Measurements from ENCODE around the gene GRN. TPM values are rescaled to one million over a fixed set of nuclear protein-coding genes. Genes with fewer than 3 reads are reported as not detected.

GRN gene
- total and polyA plus RNA-seq, 7 experiments from 2014 or later = 49.5 to 374 (median 52.2) TPM

DNA sequence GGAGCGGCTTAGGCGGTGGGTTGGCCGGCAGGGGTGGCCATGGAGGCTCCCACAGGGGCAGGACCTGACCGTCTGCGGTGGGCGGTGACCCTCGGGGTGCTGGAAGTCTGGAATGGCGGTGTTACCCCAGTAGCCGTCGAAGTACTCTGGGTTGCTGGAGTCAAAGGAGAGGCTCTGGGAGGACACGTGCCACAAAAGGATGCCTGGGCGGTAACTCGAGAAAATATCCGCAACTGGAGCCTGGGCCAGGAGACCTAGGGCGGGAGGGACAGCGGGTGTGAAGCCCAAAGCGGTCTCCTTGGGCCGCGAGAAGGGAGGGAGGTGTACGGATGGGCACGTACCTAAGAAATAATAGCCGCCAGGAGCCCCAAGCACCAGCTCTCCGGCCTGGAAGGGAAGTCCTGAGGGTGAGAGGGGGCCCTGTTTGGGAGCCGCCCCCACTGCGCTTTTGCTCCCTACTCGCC is 39.8 kb downstream of the GRN start:
- Histone ChIP-seq H3K4me1 (ENCODE audit: control insufficient read depth in 2 of 2, insufficient read depth in 2 of 2, low read length in 2 of 2) (peaks cover 4 to 7% of the 10 kb centered on the region in 2 donors), H3K4me3 (ENCODE audit: low read length) (peak overlapping the region; percentile 43), H3K9me3 (ENCODE audit: control insufficient read depth in 2 of 3, low read length in 3 of 3) (no peaks in the 10 kb centered on the region), H3K27me3 (ENCODE audit: control insufficient read depth in 2 of 2, insufficient read depth in 2 of 2, low read length in 2 of 2) (no peaks in the 10 kb centered on the region), H3K27ac (ENCODE audit: low read depth, low read length) (peak overlapping the region; percentile 5), H3K36me3 (ENCODE audit: control insufficient read depth in 2 of 3, insufficient read depth in 3 of 3, low read length in 3 of 3) (no peaks in the 10 kb centered on the region)
- peak overlapping the region; percentile 71 to 83 (median 79) for H3K4me3 Mint-ChIP-seq
- no peak for ATAC-seq
- H3K36me3 Mint-ChIP-seq = peaks cover 0 to 4% (median 0%) of the 10 kb centered on the region in 5 donors
- intact Hi-C loops (cut with micrococcal nuclease) = loop anchor here (1.0 to 2.0 kb wide), 3 partner anchors 22 to 40 kb away; partner anchors contain the start of genes GRN (in 2 of the 2) and FAM171A2 (in 1 of the 2)
- DNase-seq = peak in 1 of 9 donors; percentile 23
- H3K4me1 Mint-ChIP-seq = peaks cover 5 to 16% (median 12%) of the 10 kb centered on the region in 7 donors
- H3K9me3 Mint-ChIP-seq = peaks cover 0 to 4% (median 0%) of the 10 kb centered on the region in 11 donors
- CTCF ChIA-PET = no interaction called here
- POLR2A ChIA-PET = interaction anchor here (1.0 kb wide), 1 partner anchor 901 kb away, joined by 3 read pairs; the partner anchor contains the start of gene DHX8
- peak overlapping the region in 3 of 9 donors; percentile 17 to 72 (median 51) for H3K27ac Mint-ChIP-seq
- peaks cover 4 to 31% (median 14%) of the 10 kb centered on the region in 5 donors for H3K27me3 Mint-ChIP-seq

DNA sequence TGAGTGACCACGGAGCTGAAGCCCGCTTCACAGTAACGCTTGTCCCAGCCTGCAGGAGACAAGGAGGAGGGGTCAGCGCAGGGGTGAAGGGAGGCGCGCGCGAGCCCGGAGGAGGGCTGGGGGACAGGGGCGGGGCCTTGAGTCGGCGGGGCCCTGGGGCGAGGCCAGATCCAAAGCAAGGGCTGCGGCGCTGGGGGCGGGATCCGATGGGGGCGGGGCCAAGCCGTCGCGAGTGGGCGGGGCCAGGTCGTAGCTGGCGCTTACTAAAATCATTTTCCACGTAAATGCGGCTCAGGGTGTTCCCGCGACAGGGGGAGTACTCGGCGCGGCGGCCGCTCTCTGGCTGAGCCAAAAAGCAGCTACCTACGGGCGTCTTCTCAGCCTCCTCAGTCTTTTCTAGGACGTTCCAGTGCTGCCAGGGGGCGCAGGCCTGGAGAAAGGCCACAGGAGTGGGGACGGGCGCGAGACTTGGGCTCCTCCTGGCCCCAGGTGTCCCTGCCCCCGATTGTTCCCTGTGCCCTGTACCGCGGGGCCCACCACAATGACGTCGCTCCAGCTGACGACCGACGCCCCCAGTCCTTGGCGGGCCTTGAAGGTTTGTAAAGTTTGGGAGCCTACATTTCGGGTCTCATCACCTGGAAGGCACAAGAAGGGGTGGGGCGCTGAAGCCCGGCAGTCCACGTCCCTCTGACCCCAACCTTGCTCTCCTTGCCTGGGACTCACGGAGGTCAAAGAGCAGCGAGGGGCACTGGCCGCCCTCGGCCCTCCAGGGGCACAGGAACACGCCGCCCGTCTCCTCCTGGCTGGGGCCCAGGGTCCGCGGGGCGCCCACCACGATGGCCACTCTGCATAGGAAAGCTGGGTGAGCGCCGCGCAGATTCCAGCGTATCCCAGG is 40.4 kb downstream of the GRN start:
- no peaks in the 10 kb centered on the region for H3K36me3 ChIP-seq (ENCODE audit: control insufficient read depth in 2 of 3, insufficient read depth in 3 of 3, low read length in 3 of 3)
- DNase-seq = peak; percentile 66 to 91 (median 78)
- peaks cover 0 to 7% (median 0%) of the 10 kb centered on the region in 5 donors for H3K36me3 Mint-ChIP-seq
- H3K9me3 ChIP-seq (ENCODE audit: control insufficient read depth in 2 of 3, low read length in 3 of 3) = no peaks in the 10 kb centered on the region
- peaks cover 4 to 31% (median 15%) of the 10 kb centered on the region in 5 donors for H3K27me3 Mint-ChIP-seq
- H3K4me1 Mint-ChIP-seq = peaks cover 5 to 19% (median 12%) of the 10 kb centered on the region in 7 donors
- H3K4me3 ChIP-seq (ENCODE audit: low read length) = peak overlapping the region; percentile 66
- ATAC-seq = peak; percentile 92
- CTCF ChIA-PET = no interaction called here
- peak overlapping the region in 2 of 9 donors; percentile 17 to 46 for H3K27ac Mint-ChIP-seq
- POLR2A ChIA-PET = interaction anchor here (1.0 kb wide), 1 partner anchor 901 kb away, joined by 3 read pairs; the partner anchor contains the start of gene DHX8
- intact Hi-C loops (cut with micrococcal nuclease) = loop anchor here (1.0 to 2.0 kb wide), 3 partner anchors 22 to 41 kb away; partner anchors contain the start of genes GRN (in 2 of the 2) and FAM171A2 (in 1 of the 2)
- H3K4me3 Mint-ChIP-seq = peak overlapping the region; percentile 71 to 83 (median 79)
- peaks cover 0 to 4% (median 0%) of the 10 kb centered on the region in 11 donors for H3K9me3 Mint-ChIP-seq
- no peaks in the 10 kb centered on the region for H3K27me3 ChIP-seq (ENCODE audit: control insufficient read depth in 2 of 2, insufficient read depth in 2 of 2, low read length in 2 of 2)
- H3K27ac ChIP-seq (ENCODE audit: low read depth, low read length) = peak overlapping the region; percentile 24
- H3K4me1 ChIP-seq (ENCODE audit: control insufficient read depth in 2 of 2, insufficient read depth in 2 of 2, low read length in 2 of 2) = peaks cover 4 to 7% of the 10 kb centered on the region in 2 donors

DNA sequence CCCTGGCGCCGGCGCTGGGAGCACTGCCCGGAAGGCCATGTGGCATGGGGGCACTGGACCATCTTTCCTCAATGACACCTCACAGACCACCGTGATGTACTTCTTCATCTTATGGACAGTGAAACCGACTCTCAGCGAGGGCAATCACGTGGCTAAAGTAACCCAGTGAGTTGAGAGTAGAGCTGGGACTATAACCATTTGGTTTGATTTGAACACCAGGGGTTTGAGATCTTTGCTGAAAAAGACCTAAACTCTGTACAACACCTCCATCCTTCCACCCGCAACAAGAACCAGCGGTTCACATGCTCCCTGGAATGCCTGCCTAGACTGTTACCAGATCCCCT is 41.1 kb downstream of the GRN start:
- ChIA-PET POLR2A (interaction anchor here (0.6 kb wide), 1 partner anchor 25 kb away, joined by 3 read pairs; no protein-coding TSS in a partner anchor), CTCF (no interaction called here)
- intact Hi-C loops (cut with micrococcal nuclease) = no loop called here
- H3K27ac ChIP-seq (ENCODE audit: low read depth, low read length) = no peak overlapping the region
- no peaks in the 10 kb centered on the region for H3K27me3 ChIP-seq (ENCODE audit: control insufficient read depth in 2 of 2, insufficient read depth in 2 of 2, low read length in 2 of 2)
- Mint-ChIP-seq H3K27ac (peak overlapping the region in 2 of 9 donors; percentile 17 to 64), H3K9me3 (peaks cover 0 to 4% (median 0%) of the 10 kb centered on the region in 11 donors), H3K36me3 (peaks cover 0 to 7% (median 0%) of the 10 kb centered on the region in 5 donors), H3K4me1 (peaks cover 5 to 19% (median 12%) of the 10 kb centered on the region in 7 donors), H3K27me3 (peaks cover 4 to 31% (median 15%) of the 10 kb centered on the region in 5 donors), H3K4me3 (peak overlapping the region; percentile 71 to 83 (median 78))
- no peaks in the 10 kb centered on the region for H3K36me3 ChIP-seq (ENCODE audit: control insufficient read depth in 2 of 3, insufficient read depth in 3 of 3, low read length in 3 of 3)
- peak overlapping the region; percentile 66 for H3K4me3 ChIP-seq (ENCODE audit: low read length)
- no peak for ATAC-seq
- H3K4me1 ChIP-seq (ENCODE audit: control insufficient read depth in 2 of 2, insufficient read depth in 2 of 2, low read length in 2 of 2) = peaks cover 4 to 7% of the 10 kb centered on the region in 2 donors
- H3K9me3 ChIP-seq (ENCODE audit: control insufficient read depth in 2 of 3, low read length in 3 of 3) = no peaks in the 10 kb centered on the region
- no peak for DNase-seq

DNA sequence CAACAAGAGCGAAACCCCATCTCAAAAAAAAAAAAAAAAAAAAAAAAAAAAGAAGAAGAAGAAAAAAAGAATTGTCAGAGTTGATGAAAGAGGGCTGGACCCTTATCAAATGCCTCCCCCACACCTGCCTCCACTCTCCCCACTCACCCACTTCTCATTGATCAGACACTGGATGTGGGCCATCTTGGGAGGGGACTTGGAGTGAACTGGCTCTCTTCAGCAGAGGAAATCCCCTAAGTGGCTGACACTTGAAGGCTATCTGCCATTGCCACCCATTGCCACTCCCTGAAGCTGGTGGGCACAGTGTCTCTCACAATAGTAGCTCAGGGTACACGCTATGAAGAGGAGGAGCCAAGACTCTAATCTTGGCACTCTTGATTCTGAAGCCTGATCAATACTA is 42.7 kb downstream of the GRN start:
- H3K4me1 ChIP-seq (ENCODE audit: control insufficient read depth in 2 of 2, insufficient read depth in 2 of 2, low read length in 2 of 2) = peaks cover 4 to 7% of the 10 kb centered on the region in 2 donors
- peaks cover 0 to 7% (median 0%) of the 10 kb centered on the region in 5 donors for H3K36me3 Mint-ChIP-seq
- H3K9me3 Mint-ChIP-seq = peaks cover 0 to 4% (median 0%) of the 10 kb centered on the region in 11 donors
- ATAC-seq (no peak), DNase-seq (no peak)
- no peak overlapping the region for H3K27ac ChIP-seq (ENCODE audit: low read depth, low read length)
- intact Hi-C loops (cut with micrococcal nuclease) = no loop called here
- peaks cover 4 to 25% (median 14%) of the 10 kb centered on the region in 5 donors for H3K27me3 Mint-ChIP-seq
- peaks cover 5 to 19% (median 12%) of the 10 kb centered on the region in 7 donors for H3K4me1 Mint-ChIP-seq
- H3K36me3 ChIP-seq (ENCODE audit: control insufficient read depth in 2 of 3, insufficient read depth in 3 of 3, low read length in 3 of 3) = no peaks in the 10 kb centered on the region
- H3K4me3 Mint-ChIP-seq = peak overlapping the region in 3 of 10 donors; percentile 15 to 41 (median 35)
- ChIA-PET POLR2A (no interaction called here), CTCF (interaction anchor here (0.6 kb wide), 1 partner anchor 360 kb away, joined by 3 read pairs; no protein-coding TSS in a partner anchor)
- no peak overlapping the region for H3K4me3 ChIP-seq (ENCODE audit: low read length)
- no peaks in the 10 kb centered on the region for H3K27me3 ChIP-seq (ENCODE audit: control insufficient read depth in 2 of 2, insufficient read depth in 2 of 2, low read length in 2 of 2)
- H3K27ac Mint-ChIP-seq = peak overlapping the region in 1 of 9 donors; percentile 38
- no peaks in the 10 kb centered on the region for H3K9me3 ChIP-seq (ENCODE audit: control insufficient read depth in 2 of 3, low read length in 3 of 3)

DNA sequence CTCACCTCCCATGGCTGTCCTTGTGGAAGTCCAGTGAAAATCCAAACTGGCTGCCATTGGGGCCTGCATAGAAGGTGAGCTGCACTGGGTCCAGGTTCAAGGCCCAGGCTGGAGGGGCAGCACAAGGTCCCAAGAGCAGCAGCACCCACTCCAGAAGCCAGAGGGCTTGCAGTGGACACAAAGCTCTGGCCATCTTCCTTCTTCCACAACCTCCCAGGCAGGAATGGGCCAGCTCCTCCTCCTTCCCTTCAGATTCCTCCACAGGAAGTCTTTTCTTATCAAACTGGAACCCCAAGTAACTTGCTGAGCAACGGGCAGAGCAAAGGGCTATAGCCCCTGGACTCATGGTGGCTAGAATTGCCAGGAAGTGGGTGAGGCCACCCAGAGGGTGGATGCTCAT is 44.2 kb downstream of the GRN start, which contains the start of gene ITGA2B:
Gene ITGA2B (minus strand): TSS at position 369 of the 400 bp plus-strand sequence. CDS start 176 bp downstream, at position 193.
- DNase-seq (no peak), ATAC-seq (no peak)
- Histone ChIP-seq H3K4me3 (ENCODE audit: low read length) (no peak within 1 kb of the TSS), H3K27ac (ENCODE audit: low read depth, low read length) (no peak within 1 kb of the TSS), H3K4me1 (ENCODE audit: control insufficient read depth in 2 of 2, insufficient read depth in 2 of 2, low read length in 2 of 2) (peaks cover 4 to 7% of the 10 kb centered on the region in 2 donors), H3K27me3 (ENCODE audit: control insufficient read depth in 2 of 2, insufficient read depth in 2 of 2, low read length in 2 of 2) (no peaks in the 10 kb centered on the region), H3K9me3 (ENCODE audit: control insufficient read depth in 2 of 3, low read length in 3 of 3) (no peaks in the 10 kb centered on the region), H3K36me3 (ENCODE audit: control insufficient read depth in 2 of 3, insufficient read depth in 3 of 3, low read length in 3 of 3) (no peaks in the 10 kb centered on the region)
- Mint-ChIP-seq H3K27me3 (peaks cover 4 to 16% (median 14%) of the 10 kb centered on the region in 5 donors), H3K27ac (peak within 1 kb of the TSS in 1 of 9 donors; percentile 74), H3K4me3 (peak within 1 kb of the TSS in 2 of 10 donors; percentile 44 to 72), H3K4me1 (peaks cover 5 to 25% (median 12%) of the 10 kb centered on the region in 7 donors), H3K9me3 (peaks cover 0 to 5% (median 0%) of the 10 kb centered on the region in 11 donors), H3K36me3 (peaks cover 0 to 7% (median 0%) of the 10 kb centered on the region in 5 donors)
- ChIA-PET POLR2A (interaction anchor here (1.5 kb wide), 1 partner anchor 9 kb away, joined by 4 read pairs; no protein-coding TSS in a partner anchor), CTCF (no interaction called here)
- intact Hi-C loops (cut with micrococcal nuclease) = no loop called here

DNA sequence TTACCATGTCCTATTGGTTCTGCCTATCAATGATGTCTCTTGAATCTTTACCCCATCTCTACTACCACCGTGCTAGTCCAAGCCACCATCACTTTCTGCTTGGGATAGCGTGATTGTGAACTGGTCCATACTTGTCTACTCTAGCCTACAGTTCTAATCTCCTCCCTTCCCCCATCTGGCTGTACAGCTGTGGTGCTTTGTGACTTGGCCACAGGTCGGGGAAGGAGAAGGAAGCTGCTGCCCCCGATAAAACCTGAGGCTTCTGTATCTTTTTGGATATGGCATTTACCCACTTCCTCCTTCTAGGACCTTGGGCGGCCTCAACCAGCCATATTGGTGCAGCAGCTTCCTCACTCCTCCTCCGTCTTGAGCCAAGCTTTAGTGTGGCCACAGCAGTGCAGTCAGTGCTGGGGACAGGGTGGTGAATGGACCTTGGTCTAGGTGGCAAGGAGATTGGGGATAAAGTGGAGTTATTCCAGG is 44.7 kb downstream of the GRN start:
- H3K4me1 ChIP-seq (ENCODE audit: control insufficient read depth in 2 of 2, insufficient read depth in 2 of 2, low read length in 2 of 2) = peaks cover 4 to 7% of the 10 kb centered on the region in 2 donors
- ChIA-PET CTCF (no interaction called here), POLR2A (interaction anchor here (1.5 kb wide), 1 partner anchor 9 kb away, joined by 4 read pairs; no protein-coding TSS in a partner anchor)
- Mint-ChIP-seq H3K9me3 (peaks cover 0 to 5% (median 0%) of the 10 kb centered on the region in 11 donors), H3K27me3 (peaks cover 4 to 15% (median 13%) of the 10 kb centered on the region in 5 donors), H3K27ac (peak overlapping the region in 1 of 9 donors; percentile 74), H3K4me1 (peaks cover 5 to 22% (median 12%) of the 10 kb centered on the region in 7 donors), H3K4me3 (no peak overlapping the region), H3K36me3 (peaks cover 0 to 7% (median 0%) of the 10 kb centered on the region in 5 donors)
- no peak overlapping the region for H3K4me3 ChIP-seq (ENCODE audit: low read length)
- no peaks in the 10 kb centered on the region for H3K36me3 ChIP-seq (ENCODE audit: control insufficient read depth in 2 of 3, insufficient read depth in 3 of 3, low read length in 3 of 3)
- DNase-seq = no peak
- no peaks in the 10 kb centered on the region for H3K9me3 ChIP-seq (ENCODE audit: control insufficient read depth in 2 of 3, low read length in 3 of 3)
- no peak overlapping the region for H3K27ac ChIP-seq (ENCODE audit: low read depth, low read length)
- H3K27me3 ChIP-seq (ENCODE audit: control insufficient read depth in 2 of 2, insufficient read depth in 2 of 2, low read length in 2 of 2) = no peaks in the 10 kb centered on the region
- peak; percentile 36 for ATAC-seq
- intact Hi-C loops (cut with micrococcal nuclease) = no loop called here

Data from naive thymus-derived CD4-positive, alpha-beta T cell (primary cell).